Central memory CD4-positive, alpha-beta T cell (primary cell): ENCODE results near the gene MFSD2A.
"Not testable (repeated sequence)": the region's sequence is repeated elsewhere in the genome, so short reads cannot be mapped to it uniquely, and the experiment has no call there.

Source experiments
- DNase-seq: peaks from one replicate; pipeline ENCODE4 v3.0.0; 2022

The MFSD2A gene

GRCh38 chr1:39940980-39941871 lies 13.7 kb upstream of the MFSD2A start:
- no peak for DNase-seq

- DNase-seq, result no peak
Observed at GRCh38 chr1:39943471-39944290, 11.3 kb upstream of the MFSD2A start.

- no peak for DNase-seq
Observed at GRCh38 chr1:39944410-39945112, 10.4 kb upstream of the MFSD2A start.

GRCh38 chr1:39946216-39946615 lies 8.7 kb upstream of the MFSD2A start:
- DNase-seq, result no peak

- DNase-seq, result no peak
Observed at GRCh38 chr1:39947260-39947659, 7.7 kb upstream of the MFSD2A start.

GRCh38 chr1:39949891-39950290 lies 5.1 kb upstream of the MFSD2A start:
- DNase-seq, result no peak

GRCh38 chr1:39951926-39952325 lies 3.0 kb upstream of the MFSD2A start:
- no peak for DNase-seq

GRCh38 chr1:39952359-39953110 lies 2.4 kb upstream of the MFSD2A start:
- no peak for DNase-seq

GRCh38 chr1:39954324-39954869 lies 548 bp upstream of the MFSD2A start:
- no peak for DNase-seq

GRCh38 chr1:39955547-39956539 lies 898 bp downstream of the MFSD2A start:
- peak; percentile 18 for DNase-seq

- DNase-seq, result no peak
Observed at GRCh38 chr1:39957299-39958015, 2.5 kb downstream of the MFSD2A start.

GRCh38 chr1:39958403-39959200 lies 3.7 kb downstream of the MFSD2A start:
- DNase-seq, result no peak

- no peak for DNase-seq
Observed at GRCh38 chr1:39959651-39960333, 4.8 kb downstream of the MFSD2A start.

- DNase-seq, result peak; percentile 2
Observed at GRCh38 chr1:39960431-39960958, 5.5 kb downstream of the MFSD2A start.

GRCh38 chr1:39962450-39962825 lies 7.5 kb downstream of the MFSD2A start:
- DNase-seq, result no peak

- not testable (repeated sequence) for DNase-seq
Observed at GRCh38 chr1:39962964-39963363, 8.0 kb downstream of the MFSD2A start.

- no peak for DNase-seq
Observed at GRCh38 chr1:39964552-39964951, 9.6 kb downstream of the MFSD2A start.

- no peak for DNase-seq
Observed at GRCh38 chr1:39965044-39965443, 10.1 kb downstream of the MFSD2A start.
